ENCODE results near the gene HAUS3. TPM values are rescaled to one million over a fixed set of nuclear protein-coding genes. Genes with fewer than 3 reads are reported as not detected.

HAUS3 gene
- polyA plus RNA-seq, 1 donor (not counting 4 experiments of a cell fraction or from before 2014, with no cell fraction given) = 11.1 TPM

DNA sequence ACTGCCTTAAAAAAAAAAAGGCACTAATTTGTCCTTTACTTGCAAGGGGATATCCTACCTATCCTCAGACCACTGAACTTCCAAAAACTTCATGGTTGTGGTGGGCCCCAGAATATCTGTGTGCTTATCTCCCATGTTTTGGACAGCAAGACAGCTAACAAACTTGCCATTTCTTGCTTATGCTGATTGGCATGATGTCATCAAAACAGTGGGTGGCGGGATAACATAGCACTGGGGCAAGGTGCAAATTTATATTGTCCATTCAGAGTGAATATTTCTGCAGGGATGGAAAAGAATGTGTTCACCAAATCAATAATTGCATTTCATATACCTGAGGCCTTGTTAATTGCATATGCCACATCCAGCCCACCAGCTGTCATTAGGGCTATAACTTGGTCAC lies 23.5 kb downstream of the HAUS3 start:
- no peaks in the 10 kb centered on the region for H3K79me2 ChIP-seq (ENCODE audit: control insufficient read depth, insufficient read depth, low read length)
- no peak overlapping the region for H3K27ac ChIP-seq (ENCODE audit: control insufficient read depth, insufficient read depth, low read length)
- no peaks in the 10 kb centered on the region for H3K36me3 ChIP-seq (ENCODE audit: control insufficient read depth in 2 of 2, extremely low read depth in 1 of 2, insufficient read depth in 2 of 2, low read length in 2 of 2)
- DNase-seq (ENCODE audit: low read depth, low spot score) = no peak
- H3K9ac ChIP-seq (ENCODE audit: control insufficient read depth, extremely low read depth, insufficient read depth, low read length) = no peak overlapping the region
- no peaks in the 10 kb centered on the region for H3K9me1 ChIP-seq (ENCODE audit: control insufficient read depth, extremely low read depth, insufficient read depth, low read length)
- peaks cover 30% of the 10 kb centered on the region for H3K27me3 ChIP-seq (ENCODE audit: control insufficient read depth, extremely low read depth, insufficient read depth, low read length)
- peaks cover 29% of the 10 kb centered on the region for H4K20me1 ChIP-seq (ENCODE audit: control insufficient read depth, extremely low read depth, insufficient read depth, low read length)
- no peak overlapping the region for H2AFZ ChIP-seq (ENCODE audit: control insufficient read depth, low read length)
- H3K4me2 ChIP-seq (ENCODE audit: control insufficient read depth, extremely low read depth, insufficient read depth, low read depth, low read length) = no peak overlapping the region
- TF ChIP-seq EZH2 (IDR thresholded peaks at IDR 0.05; ENCODE audit: low read length) (no peak), CTCF (optimal IDR thresholded peaks at IDR 0.05 in 1 of 3, IDR thresholded peaks at IDR 0.05 in 1 of 3, conservative IDR thresholded peaks at IDR 0.05 in 1 of 3; ENCODE audit: extremely low read depth in 1 of 3, insufficient read depth in 2 of 3, low read length in 3 of 3) (no peak)
- no peak overlapping the region for H3K4me3 ChIP-seq (ENCODE audit: control insufficient read depth in 2 of 3, extremely low read depth in 1 of 3, insufficient read depth in 2 of 3, low read depth in 1 of 3, low read length in 3 of 3)
- dilution Hi-C loops (cut with MboI; ENCODE audit: extremely low pct_ligation_motif_present, low sequenced_read_pairs) = no loop called here
- FAIRE-seq = no peak
- peaks cover 14% of the 10 kb centered on the region for H3K4me1 ChIP-seq (ENCODE audit: control insufficient read depth, extremely low read depth, insufficient read depth, low read length)
- H3K9me3 ChIP-seq (ENCODE audit: control insufficient read depth, low read depth, low read length) = no peaks in the 10 kb centered on the region

- Histone ChIP-seq H3K27me3 (ENCODE audit: control insufficient read depth, extremely low read depth, insufficient read depth, low read length) (peaks cover 30% of the 10 kb centered on the region), H3K9me1 (ENCODE audit: control insufficient read depth, extremely low read depth, insufficient read depth, low read length) (no peaks in the 10 kb centered on the region), H3K4me3 (ENCODE audit: control insufficient read depth in 2 of 3, extremely low read depth in 1 of 3, insufficient read depth in 2 of 3, low read depth in 1 of 3, low read length in 3 of 3) (no peak overlapping the region), H3K79me2 (ENCODE audit: control insufficient read depth, insufficient read depth, low read length) (no peaks in the 10 kb centered on the region), H3K9ac (ENCODE audit: control insufficient read depth, extremely low read depth, insufficient read depth, low read length) (no peak overlapping the region), H3K27ac (ENCODE audit: control insufficient read depth, insufficient read depth, low read length) (no peak overlapping the region), H2AFZ (ENCODE audit: control insufficient read depth, low read length) (no peak overlapping the region), H3K9me3 (ENCODE audit: control insufficient read depth, low read depth, low read length) (no peaks in the 10 kb centered on the region), H3K4me1 (ENCODE audit: control insufficient read depth, extremely low read depth, insufficient read depth, low read length) (peaks cover 14% of the 10 kb centered on the region), H3K4me2 (ENCODE audit: control insufficient read depth, extremely low read depth, insufficient read depth, low read depth, low read length) (no peak overlapping the region), H4K20me1 (ENCODE audit: control insufficient read depth, extremely low read depth, insufficient read depth, low read length) (peaks cover 29% of the 10 kb centered on the region), H3K36me3 (ENCODE audit: control insufficient read depth in 2 of 2, extremely low read depth in 1 of 2, insufficient read depth in 2 of 2, low read length in 2 of 2) (no peaks in the 10 kb centered on the region)
- dilution Hi-C loops (cut with MboI; ENCODE audit: extremely low pct_ligation_motif_present, low sequenced_read_pairs) = no loop called here
- peak; percentile 57 for DNase-seq (ENCODE audit: low read depth, low spot score)
- FAIRE-seq = peak; percentile 97
- TF ChIP-seq EZH2 (IDR thresholded peaks at IDR 0.05; ENCODE audit: low read length) (no peak), CTCF (optimal IDR thresholded peaks at IDR 0.05 in 1 of 3, IDR thresholded peaks at IDR 0.05 in 1 of 3, conservative IDR thresholded peaks at IDR 0.05 in 1 of 3; ENCODE audit: extremely low read depth in 1 of 3, insufficient read depth in 2 of 3, low read length in 3 of 3) (no peak)
Observed at GRCh38 chr4:2217726-2218125, 24.2 kb downstream of the HAUS3 start.
